GM19193 (cell line): ENCODE results near the gene GPC5.

Experiments
- POLR2A ChIP-seq: IDR thresholded peaks from 4 replicates; pipeline ENCODE4 v1.6.1; 2011; ENCODE audit not compliant: insufficient read depth, insufficient read length; ENCODE audit errors: extremely low read depth

The GPC5 gene

GRCh38 chr13:92833071-92833470 is 1434.7 kb downstream of the GPC5 start:
- no peak for TF ChIP-seq POLR2A

DNA sequence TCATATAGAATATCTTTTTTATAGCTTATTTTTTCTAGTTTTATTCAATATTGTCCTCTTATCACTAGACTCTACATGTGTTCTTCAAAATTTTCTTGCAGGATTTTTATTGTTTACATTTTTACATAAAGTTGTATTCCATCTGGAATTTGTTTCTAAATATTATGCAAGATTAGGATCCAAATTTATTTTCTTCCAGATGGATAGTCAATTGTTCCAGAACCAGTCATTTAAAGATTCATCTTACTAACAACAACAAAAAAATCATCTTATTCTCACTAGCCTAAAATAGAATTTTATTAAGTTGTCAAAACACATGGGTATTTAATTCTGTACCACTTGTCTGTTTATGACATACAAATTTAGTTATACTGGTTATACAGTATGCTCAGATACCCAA is 1437.8 kb downstream of the GPC5 start:
- TF ChIP-seq POLR2A = no peak

GRCh38 chr13:92838786-92839185 is 1440.4 kb downstream of the GPC5 start:
- no peak for TF ChIP-seq POLR2A

DNA sequence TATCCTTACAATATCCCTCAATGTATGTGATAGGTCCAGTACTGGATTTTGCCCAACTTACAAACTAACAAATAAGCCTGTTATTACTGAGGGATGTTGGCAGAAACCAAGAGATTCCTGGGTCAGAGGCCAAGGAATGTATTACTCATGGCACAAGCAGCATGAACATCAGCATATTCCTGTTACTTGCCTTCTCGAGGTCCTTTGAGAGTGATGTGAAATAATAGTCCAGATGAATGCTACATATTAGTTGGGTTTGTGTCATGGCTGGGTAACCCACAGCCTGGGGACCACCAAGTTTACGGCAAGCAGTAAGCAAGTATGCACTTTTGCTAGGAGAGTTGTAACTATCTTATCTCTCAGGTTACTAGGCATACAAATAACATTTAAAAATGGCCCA is 1443.7 kb downstream of the GPC5 start:
- no peak for TF ChIP-seq POLR2A

DNA sequence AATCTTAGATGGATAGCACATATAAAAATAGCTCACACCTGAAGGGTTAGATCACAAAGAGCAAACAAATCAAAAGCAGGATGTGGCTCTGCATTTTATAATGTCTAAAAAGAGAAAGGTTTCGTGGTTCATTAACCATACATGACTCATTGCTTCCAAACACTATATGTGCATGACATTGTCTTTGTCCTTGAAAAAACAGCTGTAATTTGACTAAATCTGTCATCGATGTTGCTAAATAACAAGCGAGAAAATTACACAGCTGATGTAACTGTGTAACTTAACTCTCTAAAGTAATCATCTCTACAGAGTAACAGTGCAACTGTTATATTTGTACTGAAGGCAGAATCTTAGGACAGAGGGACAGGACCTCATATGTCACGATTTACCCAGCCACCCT is 1445.1 kb downstream of the GPC5 start:
- TF ChIP-seq POLR2A = no peak

DNA sequence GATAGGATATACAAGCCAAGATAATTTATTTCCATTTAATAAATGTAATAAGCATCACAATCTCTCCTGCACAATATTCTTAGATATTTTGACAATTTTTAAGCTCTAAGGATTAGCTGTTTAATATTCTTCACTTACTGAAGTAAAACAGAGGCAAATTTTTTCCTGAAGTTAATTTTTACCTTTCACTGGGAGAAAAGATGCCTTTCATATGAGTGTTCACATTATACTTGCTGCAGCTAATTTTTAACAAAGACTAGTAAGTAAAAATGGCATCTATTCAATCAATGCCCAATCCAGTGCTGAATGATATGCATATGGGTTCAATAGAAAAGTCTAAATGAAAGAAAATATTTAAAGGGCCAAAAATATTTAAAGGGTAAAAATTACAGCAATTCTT is 1451.0 kb downstream of the GPC5 start:
- no peak for TF ChIP-seq POLR2A

DNA sequence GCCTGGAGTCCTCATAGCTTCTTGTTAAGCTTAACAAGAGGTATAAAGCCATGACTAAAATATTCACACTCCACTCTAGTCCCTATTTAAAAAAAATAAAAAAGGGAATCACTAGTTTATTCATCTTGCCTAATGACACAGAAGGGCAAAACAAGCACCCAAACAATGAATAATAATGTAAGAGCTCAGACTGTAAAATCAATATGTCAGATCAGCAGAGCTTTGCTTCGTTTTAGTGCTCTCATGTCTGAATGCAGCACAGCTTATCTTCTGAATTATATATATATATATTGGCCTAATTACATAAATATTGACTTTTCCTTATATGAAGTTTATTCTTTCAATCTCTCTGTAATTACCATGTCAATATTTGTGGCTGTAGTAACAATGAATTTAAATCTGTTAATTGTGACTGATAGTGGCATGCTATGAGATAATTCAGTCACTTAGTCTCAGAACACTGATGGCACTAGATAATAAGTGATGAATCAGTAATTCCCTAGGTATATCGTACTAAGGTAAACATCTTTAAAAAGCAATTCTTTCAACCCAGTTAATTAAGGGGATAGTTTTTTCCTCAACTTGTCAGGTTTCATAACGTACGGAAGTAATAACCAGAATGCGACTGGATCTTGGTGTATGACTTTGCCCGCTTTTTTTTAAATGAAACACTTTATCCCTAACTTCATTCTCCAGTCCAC is 1466.3 kb downstream of the GPC5 start:
- TF ChIP-seq POLR2A = no peak

DNA sequence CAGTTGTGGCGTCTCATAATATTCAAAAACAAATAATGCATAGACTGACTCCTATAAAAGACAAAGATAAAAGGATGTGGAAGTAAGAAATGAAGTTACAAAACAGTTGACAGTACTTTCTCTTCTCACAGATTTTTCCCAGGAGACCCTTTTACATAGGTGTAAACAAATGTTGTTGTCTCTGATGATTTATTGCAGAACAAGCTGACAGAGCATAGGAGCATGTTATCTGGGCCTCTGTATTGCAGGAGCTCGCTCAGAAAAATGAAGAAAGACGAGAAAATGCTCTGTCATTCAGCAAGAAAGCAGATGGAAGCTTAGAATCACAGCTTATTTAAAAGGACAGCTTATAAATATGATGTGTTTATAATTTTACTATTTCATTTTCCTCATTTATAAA is 1474.6 kb downstream of the GPC5 start:
- TF ChIP-seq POLR2A = no peak

DNA sequence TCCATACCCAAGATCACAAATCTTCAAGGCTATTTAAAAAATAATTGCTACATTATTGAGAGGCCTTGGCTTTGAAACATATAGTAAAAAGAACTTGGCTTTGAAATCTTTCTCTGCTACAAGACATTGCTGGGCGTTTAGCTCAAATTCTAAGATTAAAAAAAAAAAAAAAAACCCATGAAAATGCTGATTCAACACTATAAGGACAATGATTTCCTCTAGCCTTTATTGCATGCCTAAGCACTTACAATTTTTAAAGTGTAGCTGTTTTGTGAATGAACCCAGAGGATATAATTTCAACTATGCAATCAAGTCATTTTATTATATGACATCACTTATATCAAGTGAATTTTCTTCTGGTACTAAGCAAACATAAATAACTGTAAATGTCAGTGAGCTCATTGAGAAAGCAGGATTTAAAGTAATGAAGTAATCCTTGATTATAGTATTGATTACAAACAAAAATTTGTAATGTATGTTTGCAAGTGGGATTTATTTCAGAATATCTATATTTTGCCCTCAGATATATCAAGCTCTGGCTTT is 1488.2 kb downstream of the GPC5 start:
- no peak for TF ChIP-seq POLR2A

GRCh38 chr13:92894447-92894846 is 1496.0 kb downstream of the GPC5 start:
- no peak for TF ChIP-seq POLR2A

- no peak for TF ChIP-seq POLR2A
Measured at GRCh38 chr13:92896842-92897241, 1498.4 kb downstream of the GPC5 start.

GRCh38 chr13:92900446-92900845 is 1502.0 kb downstream of the GPC5 start:
- no peak for TF ChIP-seq POLR2A

GRCh38 chr13:92901739-92902138 is 1503.3 kb downstream of the GPC5 start:
- no peak for TF ChIP-seq POLR2A

DNA sequence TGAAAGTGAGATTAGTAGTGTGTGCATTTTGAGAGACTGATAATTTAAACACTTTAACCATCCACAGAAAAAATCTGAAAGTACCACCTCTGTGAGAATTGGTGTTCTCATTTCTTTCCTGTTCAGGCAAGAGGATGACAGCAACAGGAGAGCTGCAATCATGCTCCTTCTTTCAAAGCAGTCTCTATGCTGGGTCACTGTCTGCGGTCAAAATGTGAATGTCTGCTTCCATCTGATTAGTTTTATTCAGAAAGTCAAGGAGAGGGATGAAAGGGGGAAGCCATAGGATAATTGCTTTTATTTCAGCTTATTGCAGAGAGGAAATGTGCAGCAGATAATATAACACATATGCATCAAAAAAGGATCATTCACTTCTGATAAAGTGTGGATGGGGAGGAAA is 1514.2 kb downstream of the GPC5 start:
- TF ChIP-seq POLR2A = no peak

DNA sequence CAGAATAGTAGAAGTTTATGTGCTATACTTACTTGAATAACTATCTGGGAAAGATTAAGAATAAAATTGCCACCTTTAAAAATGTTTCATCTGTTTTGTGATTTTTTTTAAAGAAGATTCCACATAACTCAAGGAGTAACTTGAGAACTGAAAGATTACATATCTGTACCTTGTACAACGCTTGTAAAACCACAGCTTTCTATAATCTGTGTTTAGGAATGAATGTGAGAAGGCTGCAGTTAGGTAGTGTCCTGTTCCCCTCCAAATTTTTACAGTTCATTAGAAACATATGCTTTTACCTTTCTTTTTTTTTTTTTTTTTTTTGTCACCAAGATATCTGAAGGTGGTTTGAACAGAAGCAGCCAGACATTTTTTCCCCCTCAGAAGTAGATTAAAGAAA is 1515.4 kb downstream of the GPC5 start:
- TF ChIP-seq POLR2A = no peak
